SK-N-MC (cell line): Measurements from ENCODE around the gene TMEM214.

Source experiments
- EZH2 ChIP-seq: fragments of 200-600 bp; sonication (generic); IDR thresholded peaks from one replicate; pipeline ENCODE4 v1.6.1; 2017; ENCODE audit warnings: antibody characterized with exemption
- POLR2AphosphoS5 ChIP-seq: IDR thresholded peaks from 2 replicates; pipeline ENCODE4 v1.6.1; 2012; ENCODE audit warnings: mild to moderate bottlenecking, low read depth, low read length, borderline replicate concordance

GRCh38 chr2:27023740-27024139 lies 9.0 kb upstream of the TMEM214 start:
- no peak for TF ChIP-seq POLR2AphosphoS5
- TF ChIP-seq EZH2, result no peak
